Brain microvascular endothelial cell (primary cell): ENCODE data around the gene NLRP6.

Experiments
- DNase-seq: peaks from one replicate; pipeline ENCODE4 v3.0.0-alpha.2; 2020
- H3K27ac ChIP-seq: fragments of 250-450 bp; sonication (Bioruptor Pico); 2 replicates; pipeline ENCODE4 v1.5.1; 2020; ENCODE audit warnings: mild to moderate bottlenecking, moderate library complexity
- H3K27me3 ChIP-seq: fragments of 250-450 bp; sonication (Bioruptor Pico); replicated peaks from 2 replicates; pipeline ENCODE4 v1.5.1; 2020; ENCODE audit warnings: mild to moderate bottlenecking
- H3K36me3 ChIP-seq: fragments of 250-450 bp; sonication (Bioruptor Pico); replicated peaks from 2 replicates; pipeline ENCODE4 v1.5.1; 2020; ENCODE audit warnings: mild to moderate bottlenecking
- H3K4me3 ChIP-seq: 2 replicates; pipeline ENCODE4 v1.5.1; 2011; ENCODE audit warnings: low read depth, mild to moderate bottlenecking, control low read depth, low read length, moderate library complexity
- CTCF ChIP-seq: IDR thresholded peaks from 2 replicates; pipeline ENCODE4 v1.5.1; 2011; ENCODE audit warnings: low read depth, mild to moderate bottlenecking, moderate library complexity, low read length, control low read depth, inconsistent platforms; ENCODE audit errors: missing control alignments
- in situ Hi-C: cut with HindIII; loops from 2 replicates; pipeline ENCODE4 v1.10.0; 2017; ENCODE audit warnings: low sequenced_read_pairs, low pct_ligation_motif_present

NLRP6 gene

GRCh38 chr11:297051-297585 lies 18.9 kb downstream of the NLRP6 start:
- Histone ChIP-seq H3K4me3 (no peak overlapping the region), H3K27ac (no peak overlapping the region), H3K36me3 (no peaks in the 10 kb centered on the region), H3K27me3 (peaks cover 2% of the 10 kb centered on the region)
- no peak for DNase-seq
- in situ Hi-C loops, result no loop called here
- no peak for TF ChIP-seq CTCF

DNA sequence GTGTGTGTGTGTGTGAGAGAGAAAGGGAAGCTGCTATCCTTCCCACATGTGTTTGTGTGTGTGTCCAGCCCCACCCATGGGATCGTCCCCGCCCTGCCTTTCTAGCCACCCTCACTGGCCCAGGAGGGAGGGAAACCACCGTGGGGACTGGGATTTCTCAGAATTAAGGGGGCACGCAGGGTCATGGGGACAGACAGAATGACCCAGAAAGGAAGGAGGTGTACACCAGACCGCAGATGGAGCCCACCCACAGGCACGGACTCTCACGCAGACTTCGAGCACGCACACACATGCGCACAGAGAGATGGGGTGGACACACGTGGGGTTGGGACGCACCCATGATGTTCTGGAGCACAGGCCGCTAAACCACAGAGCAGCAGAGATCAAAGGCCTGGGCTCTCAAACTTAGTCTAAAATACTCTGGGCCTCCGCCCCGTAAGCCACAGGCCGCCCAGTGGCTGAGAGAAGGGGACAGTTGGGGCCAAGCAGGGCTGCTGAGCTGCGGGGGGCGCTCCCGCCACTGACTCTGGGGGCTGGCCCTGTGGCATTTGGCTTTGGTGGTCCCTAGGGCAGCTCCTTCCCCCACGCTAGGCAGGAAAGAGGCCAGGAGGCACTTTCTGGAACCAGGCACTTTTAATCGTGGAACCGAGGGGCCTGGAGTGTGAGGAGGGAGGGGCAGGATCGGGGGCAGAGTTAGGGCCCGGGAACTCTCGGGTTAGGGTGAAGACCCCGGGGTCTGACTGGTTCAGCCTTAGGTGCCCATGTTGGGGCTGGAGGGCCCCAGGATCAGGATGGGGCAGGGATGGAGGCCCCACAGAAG lies 19.6 kb downstream of the NLRP6 start:
- Histone ChIP-seq H3K27ac (no peak overlapping the region), H3K4me3 (no peak overlapping the region), H3K27me3 (peaks cover 2% of the 10 kb centered on the region), H3K36me3 (no peaks in the 10 kb centered on the region)
- in situ Hi-C loops, result no loop called here
- DNase-seq, result no peak
- no peak for TF ChIP-seq CTCF

DNA sequence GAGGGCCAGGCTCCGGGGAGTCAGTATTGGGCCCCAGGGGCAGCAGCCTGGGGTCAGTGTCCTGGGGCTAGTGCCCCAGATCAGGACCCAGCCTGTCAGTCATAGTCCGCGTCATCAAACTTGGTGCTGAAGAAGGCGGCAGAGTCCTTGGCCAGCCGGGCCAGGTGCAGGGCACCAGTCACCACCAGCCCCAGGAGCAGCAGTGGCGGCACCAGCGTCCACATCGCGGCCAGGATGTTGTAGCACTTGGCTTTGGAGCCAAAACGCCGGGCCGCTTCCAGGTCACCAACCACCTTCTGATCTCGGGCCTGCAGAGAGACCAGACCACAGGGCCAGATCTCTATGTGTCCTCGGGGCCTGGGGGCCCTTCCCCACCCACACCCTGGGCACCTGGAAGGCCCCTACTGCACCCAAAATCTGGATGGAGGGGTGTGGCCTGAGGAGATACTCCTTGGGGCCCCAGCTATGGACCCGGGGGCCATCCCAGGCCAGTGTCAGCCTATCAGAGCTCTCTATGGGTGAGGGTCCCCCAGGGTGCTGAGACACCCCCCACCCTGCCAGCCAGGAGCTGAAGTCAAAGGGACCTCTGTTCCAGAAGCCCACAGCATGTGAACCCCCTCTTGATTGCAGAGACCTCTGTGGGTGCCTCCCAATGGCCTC lies 20.3 kb downstream of the NLRP6 start:
- H3K27ac ChIP-seq, result no peak overlapping the region
- no peaks in the 10 kb centered on the region for H3K36me3 ChIP-seq
- peaks cover 2% of the 10 kb centered on the region for H3K27me3 ChIP-seq
- H3K4me3 ChIP-seq, result no peak overlapping the region
- no peak for DNase-seq
- in situ Hi-C loops, result no loop called here
- TF ChIP-seq CTCF, result no peak

- Histone ChIP-seq H3K36me3 (no peaks in the 10 kb centered on the region), H3K27me3 (peaks cover 2% of the 10 kb centered on the region), H3K4me3 (no peak within 1 kb of the TSS), H3K27ac (no peak within 1 kb of the TSS)
- in situ Hi-C loops, result no loop called here
- TF ChIP-seq CTCF, result no peak
- DNase-seq, result no peak
Measured at GRCh38 chr11:299081-299891, 21.1 kb downstream of the NLRP6 start, which contains the start of gene IFITM5. IFITM5 (minus strand) TSS chr11:299526; CDS start chr11:299490, 36 bp downstream.

DNA sequence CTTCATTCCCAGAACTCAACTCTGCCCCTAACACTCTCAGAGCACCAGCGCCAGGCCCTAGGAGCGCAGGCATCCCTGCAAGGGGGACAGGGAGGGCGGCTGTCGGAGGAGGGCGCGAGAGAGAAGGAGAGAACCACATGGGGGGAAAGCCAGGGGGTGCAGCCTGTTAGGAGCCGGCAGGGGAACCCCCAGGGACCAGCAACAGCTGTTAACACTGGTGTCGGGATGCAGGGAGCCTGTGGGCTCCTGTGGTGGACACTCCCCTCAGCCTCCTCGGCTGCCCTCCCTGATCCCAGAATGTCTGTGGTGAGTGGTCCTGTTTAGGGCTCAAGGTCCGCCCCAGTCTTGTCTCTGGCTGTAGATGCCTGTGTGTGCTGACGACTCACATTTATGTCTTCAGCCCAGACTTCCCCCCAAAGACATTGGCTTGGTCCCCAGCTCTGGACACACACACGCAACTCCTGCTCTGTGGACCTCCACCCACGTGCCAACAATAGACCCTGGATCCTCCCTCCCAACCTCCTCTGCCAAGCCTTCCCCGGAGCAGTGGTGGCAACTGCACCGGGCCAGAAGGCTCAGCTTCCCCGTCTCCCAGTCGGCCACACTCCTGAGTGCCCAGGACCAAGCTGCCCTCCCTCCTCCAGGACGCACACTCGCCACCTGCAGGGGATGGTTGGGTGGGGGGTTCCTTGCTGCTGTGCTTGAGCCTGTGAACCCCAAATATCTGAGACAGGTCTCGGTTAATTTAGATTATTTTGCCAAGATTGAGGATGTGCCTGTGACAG lies 21.9 kb downstream of the NLRP6 start:
- in situ Hi-C loops, result no loop called here
- H3K4me3 ChIP-seq, result no peak overlapping the region
- DNase-seq, result no peak

More for the DNA sequence above, 21.9 kb downstream of the NLRP6 start:
- no peak overlapping the region for H3K27ac ChIP-seq
- H3K36me3 ChIP-seq, result no peaks in the 10 kb centered on the region
- H3K27me3 ChIP-seq, result peaks cover 2% of the 10 kb centered on the region
- TF ChIP-seq CTCF, result peak; percentile 35
